ENCODE measurements around the gene ESPNL. TPM values are rescaled to one million over a fixed set of nuclear protein-coding genes. Genes with fewer than 3 reads are reported as not detected.
"Not testable (repeated sequence)": the region's sequence is repeated elsewhere in the genome, so short reads cannot be mapped to it uniquely, and the experiment has no call there.

The ESPNL gene
- total RNA-seq, 1 donor from 2014 or later, result 0.48 TPM

GRCh38 chr2:238114331-238114841 lies 14.2 kb downstream of the ESPNL start:
- DNase-seq (ENCODE audit: low spot score), result no peak

GRCh38 chr2:238114851-238115660 lies 14.9 kb downstream of the ESPNL start:
- DNase-seq (ENCODE audit: low spot score), result no peak

- not testable (repeated sequence) for DNase-seq (ENCODE audit: low spot score)
These were observed 15.6 kb downstream of the ESPNL start for GRCh38 chr2:238115709-238116108.

GRCh38 chr2:238116298-238117198 lies 16.4 kb downstream of the ESPNL start:
- DNase-seq (ENCODE audit: low spot score), result no peak

GRCh38 chr2:238117199-238118154 lies 17.3 kb downstream of the ESPNL start:
- no peak for DNase-seq (ENCODE audit: low spot score)

GRCh38 chr2:238119756-238120462 lies 19.8 kb downstream of the ESPNL start:
- no peak for DNase-seq (ENCODE audit: low spot score)

GRCh38 chr2:238120463-238121298 lies 20.5 kb downstream of the ESPNL start:
- no peak for DNase-seq (ENCODE audit: low spot score)

- no peak for DNase-seq (ENCODE audit: low spot score)
These were observed 21.6 kb downstream of the ESPNL start for GRCh38 chr2:238121511-238122286.

- DNase-seq (ENCODE audit: low spot score), result no peak
These were observed 22.4 kb downstream of the ESPNL start for GRCh38 chr2:238122287-238123217.

- no peak for DNase-seq (ENCODE audit: low spot score)
These were observed 23.3 kb downstream of the ESPNL start for GRCh38 chr2:238123218-238123971.

- DNase-seq (ENCODE audit: low spot score), result no peak
These were observed 23.9 kb downstream of the ESPNL start for GRCh38 chr2:238123991-238124470.

GRCh38 chr2:238124488-238125126 lies 24.5 kb downstream of the ESPNL start:
- DNase-seq (ENCODE audit: low spot score), result no peak

- DNase-seq (ENCODE audit: low spot score), result no peak
These were observed 25.2 kb downstream of the ESPNL start for GRCh38 chr2:238125127-238125885.

GRCh38 chr2:238126338-238126737 lies 26.2 kb downstream of the ESPNL start:
- no peak for DNase-seq (ENCODE audit: low spot score)

GRCh38 chr2:238126775-238127164 lies 26.6 kb downstream of the ESPNL start:
- DNase-seq (ENCODE audit: low spot score), result no peak

All from mesenteric fat pad (tissue), 1 donor.